Suppressor macrophage (primary cell): ENCODE data around the gene PPIP5K2.
"Not testable (repeated sequence)": the region's sequence is repeated elsewhere in the genome, so short reads cannot be mapped to it uniquely, and the experiment has no call there.

Source experiments
- DNase-seq, 4 experiments: peaks; one replicate each; pipeline ENCODE4 v3.0.0-alpha.2; 2020 to 2022
- total RNA-seq, 17 experiments: gene quantifications; one replicate each; lab custom pipeline; 2026; ENCODE audit warnings: mixed read lengths in 6 of 17, inconsistent platforms in 3 of 17; lab: John Stamatoyannopoulos, UW

PPIP5K2 gene
- total RNA-seq = 59.1 to 307 (median 177) reads per million in 17 experiments

GRCh38 chr5:103119765-103120606, at the start of gene PPIP5K2, which contains the start of gene GIN1:
TSS of gene PPIP5K2 (plus strand) at chr5:103120301. CDS start at chr5:103129590, 9,289 bp downstream.
TSS of gene GIN1 (minus strand) at chr5:103120138. CDS start at chr5:103108707, 11,431 bp downstream.
- peak; percentile 98 to 99 (median 98) for DNase-seq

GRCh38 chr5:103073500-103073899, 46.6 kb upstream of the PPIP5K2 start:
- DNase-seq = not testable (repeated sequence)

- no peak for DNase-seq
These were observed 44.7 kb upstream of the PPIP5K2 start for GRCh38 chr5:103075442-103075841.

- no peak for DNase-seq
These were observed 40.3 kb upstream of the PPIP5K2 start for GRCh38 chr5:103079796-103080195.

GRCh38 chr5:103086547-103086946, 33.6 kb upstream of the PPIP5K2 start:
- no peak for DNase-seq

GRCh38 chr5:103089272-103089671, 30.8 kb upstream of the PPIP5K2 start:
- no peak for DNase-seq

GRCh38 chr5:103090791-103091190, 29.3 kb upstream of the PPIP5K2 start:
- no peak for DNase-seq

- DNase-seq = no peak
These were observed 27.4 kb upstream of the PPIP5K2 start for GRCh38 chr5:103092676-103093075.

GRCh38 chr5:103093727-103094126, 26.4 kb upstream of the PPIP5K2 start:
- DNase-seq = no peak

GRCh38 chr5:103094737-103095136, 25.4 kb upstream of the PPIP5K2 start:
- no peak for DNase-seq

GRCh38 chr5:103098993-103099392, 21.1 kb upstream of the PPIP5K2 start:
- no peak for DNase-seq

- DNase-seq = no peak
These were observed 18.9 kb upstream of the PPIP5K2 start for GRCh38 chr5:103101079-103101750.

- no peak for DNase-seq
These were observed 17.9 kb upstream of the PPIP5K2 start for GRCh38 chr5:103102234-103102633.

GRCh38 chr5:103108086-103108485, 12.0 kb upstream of the PPIP5K2 start:
- DNase-seq = peak in 2 of 4 experiments; percentile 16 to 31

- no peak for DNase-seq
These were observed 10.8 kb upstream of the PPIP5K2 start for GRCh38 chr5:103109277-103109676.

- DNase-seq = no peak
These were observed 9.7 kb upstream of the PPIP5K2 start for GRCh38 chr5:103110403-103110802.

- peak; percentile 31 to 64 (median 46) for DNase-seq
These were observed 8.6 kb upstream of the PPIP5K2 start for GRCh38 chr5:103111468-103111867.

GRCh38 chr5:103112910-103113309, 7.2 kb upstream of the PPIP5K2 start:
- DNase-seq = no peak

GRCh38 chr5:103114440-103114839, 5.7 kb upstream of the PPIP5K2 start:
- no peak for DNase-seq

GRCh38 chr5:103117471-103117991, 2.6 kb upstream of the PPIP5K2 start:
- no peak for DNase-seq

- peak in 2 of 4 experiments; percentile 47 to 53 for DNase-seq
These were observed 884 bp upstream of the PPIP5K2 start for GRCh38 chr5:103119070-103119764.

- peak; percentile 62 to 72 (median 69) for DNase-seq
These were observed 603 bp downstream of the PPIP5K2 start for GRCh38 chr5:103120607-103121200.
